Loucy (cell line): ENCODE results near the gene NTNG1.

ENCODE experiments used
- CTCF ChIP-seq: fragments of 200-600 bp; sonication (generic); conservative IDR thresholded peaks from 2 replicates; pipeline ENCODE4 v1.5.1; 2014; ENCODE audit warnings: mild to moderate bottlenecking, antibody characterized with exemption, low read length
- EZH2phosphoT487 ChIP-seq: fragments of 200-600 bp; IDR thresholded peaks from 2 replicates; pipeline ENCODE4 v1.6.1; 2018; ENCODE audit warnings: antibody characterized with exemption, mild to moderate bottlenecking, moderate library complexity, borderline replicate concordance

GRCh38 chr1:107378426-107378825 lies 237.6 kb downstream of the NTNG1 start:
- TF ChIP-seq EZH2phosphoT487, result no peak
- TF ChIP-seq CTCF, result no peak
